ENCODE measurements around the gene SFT2D1. TPM values are rescaled to one million over a fixed set of nuclear protein-coding genes. Genes with fewer than 3 reads are reported as not detected.

Gene SFT2D1
- total and polyA plus RNA-seq, 9 of the 15 experiments (the other 6 are each of a cell fraction or from before 2014, with no cell fraction given): 54.4 to 140 (median 74.6) TPM

GRCh38 chr6:166382933-166383801 lies 40.8 kb upstream of the SFT2D1 start, which contains the start of gene MPC1 (continued):
- TF ChIP-seq CEBPZ (IDR thresholded peaks at IDR 0.05; ENCODE audit: borderline replicate concordance, low read depth, low read length) (no peak), RBBP5 (IDR thresholded peaks at IDR 0.05; ENCODE audit: borderline replicate concordance, insufficient read depth, low read length, poor library complexity, severe bottlenecking) (peak; percentile 75), MBD1 (CRISPR knock-in tag; IDR thresholded peaks at IDR 0.05) (no peak), ZNF707 (CRISPR knock-in tag; conservative IDR thresholded peaks at IDR 0.05) (no peak), SMAD1 (IDR thresholded peaks at IDR 0.05; ENCODE audit: low read depth, low read length, partially characterized antibody) (peak; percentile 7), ZNF57 (CRISPR knock-in tag; IDR thresholded peaks at IDR 0.05) (no peak), ZFX (CRISPR knock-in tag; IDR thresholded peaks at IDR 0.05) (peak; percentile 86), E2F6 (IDR thresholded peaks at IDR 0.05; ENCODE audit: borderline replicate concordance in 1 of 2, extremely low read depth in 1 of 2, insufficient read depth in 1 of 2, insufficient read length in 1 of 2, low read depth in 1 of 2, low read length in 1 of 2, poor library complexity in 1 of 2, severe bottlenecking in 1 of 2) (peak; percentile 85 to 90), GTF2F1 (IDR thresholded peaks at IDR 0.05; ENCODE audit: low read depth, low read length) (peak; percentile 31; the same call in 1 of the 2 replicates), TSC22D4 (tag; IDR thresholded peaks at IDR 0.05) (no peak), EP400 (IDR thresholded peaks at IDR 0.05) (peak; percentile 73), PRPF4 (IDR thresholded peaks at IDR 0.05; ENCODE audit: insufficient read depth, low read depth, low read length, poor library complexity, severe bottlenecking) (no peak), RHOXF2B (CRISPR knock-in tag; conservative IDR thresholded peaks at IDR 0.05) (no peak), ZNF133 (CRISPR knock-in tag; IDR thresholded peaks at IDR 0.05) (0 out of 2 replicates have a peak, but pooled peaks have one; percentile 13), ZBTB12 (CRISPR knock-in tag; IDR thresholded peaks at IDR 0.05) (no peak), JUN (IDR thresholded peaks at IDR 0.05; ENCODE audit: borderline replicate concordance, low read depth, low read length) (no peak; the same call in 1 of the 2 replicates), JUN (CRISPR knock-in tag; IDR thresholded peaks at IDR 0.05; ENCODE audit: borderline replicate concordance) (0 out of 2 replicates have a peak, but pooled peaks have one; percentile 37)
